Adrenal gland (tissue), 12 donors: ENCODE results near the gene TSPAN5. TPM values are rescaled to one million over a fixed set of nuclear protein-coding genes. Genes with fewer than 3 reads are reported as not detected.

Source experiments
- DNase-seq, 7 donors: peaks; one replicate each; pipeline ENCODE4 v3.0.0-alpha.2; 2019 to 2020
- H3K27ac ChIP-seq, 5 donors: fragments of 200-600 bp; sonication (generic) in 4 of 5; 1 replicate in 3 of 5; 2 replicates in 2 of 5; pipeline versions ENCODE4 v1.5.1 to v1.8.0; 2016 to 2020; ENCODE audit warnings: mild to moderate bottlenecking in 1 of 5
- H3K27me3 ChIP-seq: fragments of 200-600 bp; 2 replicates; pipeline ENCODE4 v1.8.0; 2021
- H3K36me3 ChIP-seq, 2 donors: fragments of 200-600 bp; replicated peaks in 1 of 2; 1 replicate in 1 of 2; 2 replicates in 1 of 2; pipeline versions ENCODE4 v1.5.1 to v1.8.0; 2018 to 2022
- H3K4me1 ChIP-seq, 2 donors: fragments of 200-600 bp; replicated peaks in 1 of 2; 1 replicate in 1 of 2; 2 replicates in 1 of 2; pipeline versions ENCODE4 v1.5.1 to v1.8.0; 2018 to 2021
- H3K4me3 ChIP-seq, 4 donors: fragments of 200-600 bp; sonication (generic) in 3 of 4; one replicate each; pipeline ENCODE4 v1.5.1; 2016 to 2018
- H3K9me3 ChIP-seq, 3 donors: fragments of 200-600 bp; sonication (generic) in 1 of 3; replicated peaks in 1 of 3; 1 replicate in 2 of 3; 2 replicates in 1 of 3; pipeline versions ENCODE4 v1.5.1 to v1.8.0; 2016 to 2021
- CTCF ChIP-seq, 6 experiments: fragments of 450-650 bp in 4 of 6; fragments of 200-600 bp in 2 of 6; sonication (generic) in 1 of 6; IDR thresholded peaks; 1 replicate in 5 of 6; 2 replicates in 1 of 6; pipeline versions ENCODE4 v1.5.1 to v1.8.0; 2016 to 2021; ENCODE audit warnings: antibody characterized with exemption in 6 of 6, mild to moderate bottlenecking in 2 of 6, moderate library complexity in 1 of 6
- POLR2A ChIP-seq, 2 donors: fragments of 450-650 bp; IDR thresholded peaks; one replicate each; pipeline ENCODE4 v1.6.1; 2017; ENCODE audit warnings: antibody characterized with exemption in 2 of 2, mild to moderate bottlenecking in 2 of 2, moderate library complexity in 1 of 2
- WGBS, 4 donors: extraction: QIAGEN DNeasy Blood & Tissue Kit in 2 of 4; methylation state at CpG; one replicate each; pipeline versions ENCODE4 v1.1.5 to v1.1.7; 2013 to 2017; 5-methylcytosine and 5-hydroxymethylcytosine counted together
- intact Hi-C, 2 donors: fragments of 100-400 bp; cut with DNase I; formaldehyde crosslinking; loops; one replicate each; pipeline versions ENCODE4 v1.14.1 to v1.15.0; 2022 to 2023
- polyA plus RNA-seq, 3 donors: library from polyadenylated mRNA; stranded (reverse); fragments of 200-250 nt in 2 of 3; fragments of 350-450 nt in 1 of 3; fragmentation: Illumina TruSeq in 1 of 3; extraction: RNeasy Lipid Tissue Mini Kit (QIAGEN cat#74804) in 1 of 3; gene quantifications; one replicate each; pipeline ENCODE4 v1.2.3, GENCODE V29; 2013 to 2014
- total RNA-seq, 9 donors: library from RNA; depleted of rRNA in 4 of 9; stranded (reverse); fragments of >200 nt in 4 of 9; fragments of 120-200 nt in 1 of 9; fragmentation: NEBNext Ultra II Directional in 1 of 9; extraction: Animal tissue kit (Norgen Biotek cat#: 25700) in 1 of 9; gene quantifications; one replicate each; pipeline versions ENCODE4 v1.1.0 to v1.2.4, GENCODE V29; 2013 to 2023
- donor health status: healthy with polysubstance abuse.
- donor health status: Bipolar disorder and iron deficiency.
- donor health status: DM: yes; HTN: yes; CAD: no.
- donor health status: DM: no; HTN: no; CAD: no.
- donor health status: DM: no; HTN: no; CAD: no.
- donor health status: DM: yes; HTN: yes; CAD: no.

TSPAN5 gene
- total and polyA plus RNA-seq, 12 donors: 1.4 to 23.8 (median 2.7) TPM

- H3K36me3 ChIP-seq: no peaks in the 10 kb centered on the region
- no peaks in the 10 kb centered on the region for H3K27me3 ChIP-seq
- no peaks in the 10 kb centered on the region for H3K9me3 ChIP-seq
- no peak for TF ChIP-seq POLR2A (IDR thresholded peaks at IDR 0.05)
- TF ChIP-seq CTCF (IDR thresholded peaks at IDR 0.05): no peak
- intact Hi-C loops: no loop called here
- no peak overlapping the region for H3K4me3 ChIP-seq
- H3K4me1 ChIP-seq: no peaks in the 10 kb centered on the region
- no peak overlapping the region for H3K27ac ChIP-seq
- DNase-seq: no peak
- 71 to 86% (median 77%) methylated on average over 3 of the region's 3 CpGs for WGBS, 4 donors
These were observed 145.5 kb downstream of the TSPAN5 start for GRCh38 chr4:98512918-98513317.

- Histone ChIP-seq H3K27me3 (no peaks in the 10 kb centered on the region), H3K36me3 (no peaks in the 10 kb centered on the region), H3K4me3 (no peak overlapping the region), H3K27ac (no peak overlapping the region), H3K9me3 (no peaks in the 10 kb centered on the region), H3K4me1 (no peaks in the 10 kb centered on the region)
- no peak for TF ChIP-seq CTCF (IDR thresholded peaks at IDR 0.05)
- no peak for TF ChIP-seq POLR2A (IDR thresholded peaks at IDR 0.05)
- no peak for DNase-seq
- WGBS, 4 donors: 69 to 83% (median 75%) methylated on average over 6 of the region's 6 CpGs
- intact Hi-C loops: no loop called here
These were observed 147.5 kb downstream of the TSPAN5 start for GRCh38 chr4:98510757-98511517.

- no peaks in the 10 kb centered on the region for H3K36me3 ChIP-seq
- no peak overlapping the region for H3K27ac ChIP-seq
- TF ChIP-seq CTCF (IDR thresholded peaks at IDR 0.05) (no peak), POLR2A (IDR thresholded peaks at IDR 0.05) (no peak)
- DNase-seq: no peak
- no peaks in the 10 kb centered on the region for H3K9me3 ChIP-seq
- intact Hi-C loops: no loop called here
- no peak overlapping the region for H3K4me3 ChIP-seq
- no peaks in the 10 kb centered on the region for H3K4me1 ChIP-seq
- 68 to 84% (median 80%) methylated on average over 2 of the region's 2 CpGs for WGBS, 4 donors
- H3K27me3 ChIP-seq: no peaks in the 10 kb centered on the region
These were observed 148.1 kb downstream of the TSPAN5 start for GRCh38 chr4:98510340-98510739.

- no peaks in the 10 kb centered on the region for H3K36me3 ChIP-seq
- 73 to 79% (median 77%) methylated on average over 4 of the region's 4 CpGs for WGBS, 4 donors
- H3K27ac ChIP-seq: no peak overlapping the region
- intact Hi-C loops: no loop called here
- H3K4me3 ChIP-seq: no peak overlapping the region
- no peak for TF ChIP-seq POLR2A (IDR thresholded peaks at IDR 0.05)
- no peak for TF ChIP-seq CTCF (IDR thresholded peaks at IDR 0.05)
- no peaks in the 10 kb centered on the region for H3K4me1 ChIP-seq
- no peak for DNase-seq
- H3K27me3 ChIP-seq: no peaks in the 10 kb centered on the region
- no peaks in the 10 kb centered on the region for H3K9me3 ChIP-seq
These were observed 148.7 kb downstream of the TSPAN5 start for GRCh38 chr4:98509721-98510120.
